Ramos (cell line): Measurements from ENCODE around the gene PSORS1C2.

Source experiments
- in situ Hi-C: fragments of 300-500 bp; cut with MboI; formaldehyde crosslinking; loops from one replicate; pipeline ENCODE4 v1.14.3; 2022; ENCODE audit warnings: low sequenced_read_pairs; ENCODE audit not compliant: unreplicated experiment

PSORS1C2 gene

DNA sequence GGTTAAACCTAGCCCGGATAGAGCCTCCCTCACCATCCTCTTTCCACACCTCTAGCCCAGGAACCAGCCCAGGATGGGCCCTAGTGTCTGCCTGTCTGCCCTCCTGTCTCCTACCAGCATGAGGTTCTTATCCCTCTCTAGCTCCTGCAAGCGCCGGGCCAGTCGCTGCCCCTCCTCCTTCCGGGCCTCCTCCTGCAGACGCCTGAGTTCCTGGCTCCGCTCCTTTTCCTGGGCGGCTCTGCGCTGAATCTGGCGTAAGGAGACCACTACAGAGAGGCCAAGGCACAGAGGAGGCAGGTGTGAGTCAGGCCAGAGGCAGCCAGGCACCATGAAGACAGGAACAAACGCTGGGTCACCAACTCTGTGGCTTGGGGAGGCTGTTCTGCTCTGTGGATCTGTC, 4.3 kb upstream of the PSORS1C2 start:
- in situ Hi-C loops = no loop called here

DNA sequence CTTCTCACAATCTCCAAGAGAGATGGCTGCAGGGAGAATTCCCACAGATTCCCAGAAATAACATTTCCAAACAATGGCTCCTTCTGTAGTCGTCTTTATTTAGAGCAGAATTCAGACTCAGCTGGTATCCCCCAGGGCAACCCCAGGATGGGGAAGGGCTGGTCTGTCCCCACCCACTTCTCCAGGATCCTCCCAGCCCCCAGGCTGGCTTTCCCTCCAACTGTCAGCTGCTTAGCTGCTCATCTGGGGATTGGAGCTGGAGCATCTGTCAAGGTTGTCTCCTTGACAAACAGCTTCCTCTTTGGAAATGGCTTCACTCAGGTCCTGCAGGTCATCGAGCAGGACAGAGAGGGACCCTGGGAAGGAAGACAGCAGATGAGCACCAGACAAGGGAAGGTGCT, 3.5 kb upstream of the PSORS1C2 start:
- in situ Hi-C loops = no loop called here

DNA sequence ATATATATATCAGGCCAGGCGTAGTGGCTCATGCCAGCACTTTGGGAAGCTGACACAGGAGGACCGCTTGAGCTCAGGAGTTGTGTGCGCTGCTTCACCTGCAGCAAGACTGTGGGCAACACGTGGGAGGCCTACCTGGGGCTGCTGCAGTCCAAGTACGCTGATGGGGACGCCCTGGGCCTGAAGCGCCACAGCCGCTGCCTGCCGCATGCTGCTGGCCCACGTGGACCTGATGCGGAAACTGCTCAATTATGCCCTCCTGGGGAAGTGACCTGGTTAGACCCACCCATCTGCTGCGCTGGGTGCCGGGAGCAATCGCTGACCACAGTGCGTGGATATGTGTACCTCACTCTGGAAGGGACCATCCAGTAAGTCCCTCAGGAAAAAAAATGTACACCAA, 1.8 kb upstream of the PSORS1C2 start:
- in situ Hi-C loops = no loop called here

DNA sequence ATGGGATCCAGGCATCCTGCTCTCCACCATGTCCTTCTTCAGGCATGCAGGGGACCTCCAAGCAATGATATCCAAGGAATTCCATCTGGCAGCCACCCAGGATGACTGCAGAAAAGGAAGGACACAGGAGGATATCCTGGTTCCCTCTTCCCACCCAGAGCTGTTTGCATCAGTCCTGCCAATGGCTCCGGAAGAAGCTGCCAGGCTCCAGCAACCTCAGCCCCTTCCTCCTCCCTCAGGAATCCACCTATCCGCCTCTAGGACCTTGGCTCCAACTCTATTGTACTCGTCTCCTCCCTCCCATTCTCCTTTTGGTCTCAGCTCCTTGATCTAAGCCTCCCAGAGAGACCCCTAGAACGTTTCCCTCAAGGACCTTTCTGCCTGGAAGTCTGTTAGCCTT, 733 bp upstream of the PSORS1C2 start:
- in situ Hi-C loops = loop anchor here (5.0 kb wide), 2 partner anchors 53 to 228 kb away; no protein-coding TSS in a partner anchor

DNA sequence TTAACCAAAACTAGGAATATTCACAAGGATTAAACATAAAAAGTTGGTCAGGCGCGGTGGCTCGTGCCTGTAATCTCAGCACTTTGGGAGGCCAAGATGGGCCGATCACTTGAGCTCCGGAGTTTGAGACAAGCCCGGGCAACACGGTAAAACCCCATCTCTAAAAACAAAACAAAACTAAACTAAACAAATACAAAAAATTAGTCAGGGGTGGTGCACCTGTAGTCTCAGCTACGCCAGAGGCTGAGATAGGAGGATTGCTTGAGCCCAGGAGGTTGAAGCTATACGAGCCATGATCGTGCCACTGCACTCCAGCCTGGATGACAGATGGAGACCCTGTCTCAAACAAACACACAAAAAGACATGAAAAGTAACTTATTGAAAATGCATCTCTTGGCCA, 3.2 kb downstream of the PSORS1C2 start:
- in situ Hi-C loops = loop anchor here (5.0 kb wide), 2 partner anchors 57 to 232 kb away; no protein-coding TSS in a partner anchor

DNA sequence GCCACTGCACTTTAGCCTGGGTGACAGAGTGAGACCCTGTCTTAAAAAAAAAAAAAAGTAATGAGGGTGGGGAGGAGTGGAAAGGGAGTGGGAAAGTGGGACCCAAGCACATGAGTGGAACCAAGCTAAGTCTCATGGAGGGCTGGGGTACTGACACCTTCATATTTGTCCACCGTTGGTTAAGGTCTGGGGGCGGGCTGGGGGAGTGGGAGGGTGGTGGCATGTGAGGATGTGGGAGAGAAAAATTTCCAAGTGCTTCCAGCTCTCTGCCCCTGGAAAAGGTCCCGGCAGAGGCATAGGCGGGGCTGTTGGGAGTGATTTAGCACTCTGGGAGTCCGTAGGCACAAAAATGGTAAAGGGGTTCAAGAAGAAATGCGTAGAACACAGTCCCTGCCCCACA, 6.1 kb downstream of the PSORS1C2 start:
- in situ Hi-C loops = no loop called here

DNA sequence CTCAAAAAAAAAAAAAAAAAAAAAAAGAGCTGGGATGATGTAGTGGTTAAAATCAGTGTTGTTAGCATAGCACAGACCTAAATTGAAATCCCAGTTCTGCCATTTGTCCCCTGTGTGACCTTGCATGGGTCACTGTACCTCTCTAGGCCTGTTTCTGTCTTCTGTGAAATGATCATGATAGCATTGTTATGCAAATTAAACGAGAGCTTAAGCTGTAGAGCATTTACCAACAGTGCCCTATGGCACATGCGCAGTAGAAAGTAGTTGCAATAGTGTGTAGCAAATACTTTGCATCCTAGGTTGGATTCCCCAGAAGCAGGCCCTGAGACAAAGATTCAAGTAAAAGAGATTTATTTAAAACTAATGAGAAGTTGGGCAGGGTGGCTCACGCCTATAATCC, 7.3 kb downstream of the PSORS1C2 start:
- in situ Hi-C loops = no loop called here

DNA sequence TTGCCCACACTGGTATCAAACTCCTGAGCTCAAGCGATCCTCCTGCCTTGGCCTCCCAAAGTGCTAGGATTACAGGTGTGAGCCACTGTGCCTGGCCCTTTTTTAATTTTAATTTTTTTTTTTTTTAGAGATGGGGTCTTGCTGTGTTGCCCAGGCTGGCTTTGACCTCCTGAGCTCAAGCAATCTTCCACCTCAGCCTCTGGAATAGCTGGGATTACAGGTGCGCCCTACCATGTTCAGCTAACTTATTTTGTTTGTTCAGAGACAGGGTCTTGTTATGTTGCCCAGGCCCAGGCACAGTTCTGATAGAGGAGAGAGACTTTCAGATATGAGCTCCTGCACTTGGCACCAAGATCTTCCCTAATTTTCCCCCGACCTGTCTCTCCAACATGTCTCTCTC, 8.1 kb downstream of the PSORS1C2 start:
- in situ Hi-C loops = no loop called here

DNA sequence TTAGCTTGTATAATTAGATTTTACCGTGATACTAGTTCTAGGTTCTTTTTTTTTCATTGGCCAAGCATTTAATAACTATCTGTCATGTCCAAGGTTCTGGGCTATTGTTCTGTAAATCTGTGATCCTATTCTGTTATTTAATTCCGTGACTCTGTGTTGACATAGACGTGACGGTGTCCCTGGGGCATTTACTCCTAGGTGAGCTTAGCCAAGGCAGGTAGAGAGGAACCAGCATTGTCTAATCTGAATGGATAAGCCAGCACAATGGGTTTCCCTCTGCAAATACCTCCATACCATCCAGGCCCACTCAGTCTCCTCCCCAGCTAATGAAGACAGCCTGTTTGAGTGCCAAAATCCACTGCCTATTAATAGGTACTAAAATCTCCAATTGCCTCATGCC, 9.7 kb downstream of the PSORS1C2 start:
- in situ Hi-C loops = no loop called here

DNA sequence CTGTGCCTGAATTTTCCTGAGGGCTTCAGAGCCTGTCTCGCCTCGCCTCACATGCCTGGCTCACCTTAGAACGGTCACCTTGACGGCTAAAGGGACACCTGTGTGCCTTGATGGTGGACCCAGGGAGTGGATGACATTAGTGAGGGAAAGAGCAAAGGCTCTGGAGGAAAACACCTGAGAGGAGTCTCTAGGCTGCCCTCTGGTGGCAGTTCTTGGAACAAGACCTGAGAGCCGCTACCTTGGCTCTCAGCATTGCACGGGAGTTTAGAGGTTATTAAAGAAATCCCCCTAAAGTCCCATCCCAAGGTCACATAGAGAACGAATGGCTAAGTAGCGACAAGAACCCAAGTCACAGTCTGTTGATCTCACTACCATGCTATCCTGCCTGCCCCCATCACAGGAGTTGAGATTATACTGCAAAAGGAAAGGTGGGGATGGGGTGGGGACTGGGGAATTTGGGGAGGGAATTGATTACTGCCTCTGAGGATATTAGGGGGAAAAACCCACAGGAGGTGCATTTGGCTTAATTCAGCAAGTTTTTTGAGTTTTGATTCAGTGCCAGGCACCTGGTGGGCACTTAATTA, 10.7 kb downstream of the PSORS1C2 start:
- in situ Hi-C loops = no loop called here

DNA sequence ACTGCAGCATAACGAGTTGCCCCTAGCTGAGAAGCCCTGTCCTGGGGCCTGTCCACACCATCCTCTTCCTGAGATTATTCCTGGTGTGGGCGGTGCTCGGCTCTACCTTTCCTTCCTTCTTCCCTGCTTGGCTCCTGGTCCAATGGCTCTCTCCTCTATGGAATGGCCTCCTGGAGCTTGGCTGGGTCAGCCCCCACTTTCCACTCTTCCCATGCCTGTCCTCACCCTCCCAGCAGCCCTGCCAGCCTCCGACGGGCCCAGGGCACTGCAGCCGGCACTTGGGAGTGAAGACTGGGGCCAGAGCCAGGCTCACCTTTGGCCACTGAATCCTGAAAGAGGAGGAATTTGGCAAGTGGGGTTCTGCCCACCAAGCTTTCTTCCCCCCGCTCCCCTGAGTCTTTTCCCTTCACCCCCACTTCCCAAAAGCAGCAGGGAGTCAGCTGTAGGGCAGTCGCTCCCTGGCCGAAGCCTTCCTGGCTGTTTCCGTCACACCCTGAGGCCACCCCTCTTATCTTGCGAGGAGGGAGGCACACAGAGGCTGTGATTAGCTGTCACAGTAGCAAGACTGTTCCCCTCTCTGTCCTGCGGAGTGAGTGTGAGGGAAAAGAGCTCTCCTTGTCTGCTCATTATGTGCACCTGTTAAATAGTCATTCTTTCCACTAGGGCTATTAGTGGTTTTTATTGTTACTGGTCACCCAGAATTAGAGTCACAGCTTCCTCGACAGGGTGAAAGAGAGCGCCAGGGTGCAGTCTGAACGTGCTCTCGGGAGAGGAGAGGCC, 12.3 kb downstream of the PSORS1C2 start:
- in situ Hi-C loops = no loop called here

DNA sequence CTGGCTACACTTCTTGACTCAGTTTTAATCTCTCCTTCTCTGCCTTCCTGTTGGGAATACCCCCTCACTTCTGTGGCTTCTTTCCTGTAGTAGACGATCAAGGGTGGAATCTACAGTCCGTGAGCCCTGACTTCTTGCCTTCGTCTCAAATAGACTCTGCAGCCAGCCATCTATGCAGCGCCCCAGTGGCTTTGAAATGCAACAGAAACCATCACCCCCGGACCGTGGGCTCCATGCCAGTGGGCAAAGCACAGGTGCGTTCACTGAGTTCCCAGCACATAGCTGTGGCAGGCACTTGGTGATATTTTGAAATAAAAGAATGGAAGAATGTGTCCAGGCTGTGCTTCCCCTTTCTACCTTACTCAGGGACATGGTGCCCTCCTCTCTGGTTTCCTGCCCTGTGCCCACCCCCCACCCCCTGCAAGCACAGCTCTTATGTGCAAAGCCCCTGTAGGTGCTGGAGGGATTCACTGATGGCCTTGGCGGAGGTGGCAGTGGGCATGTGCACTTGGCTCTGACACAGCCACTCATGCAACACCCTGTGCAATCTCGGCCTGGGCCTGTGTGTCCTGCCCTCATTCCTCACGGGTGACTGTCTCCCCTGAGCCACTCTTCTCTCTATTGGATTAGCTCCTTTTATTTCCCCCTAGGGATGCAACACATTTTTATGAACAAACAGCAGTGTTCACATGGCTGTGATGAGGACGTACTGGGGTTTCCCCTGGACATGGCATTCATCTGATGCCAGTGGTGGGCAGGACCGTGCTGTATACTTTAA, 13.1 kb downstream of the PSORS1C2 start:
- in situ Hi-C loops = no loop called here

DNA sequence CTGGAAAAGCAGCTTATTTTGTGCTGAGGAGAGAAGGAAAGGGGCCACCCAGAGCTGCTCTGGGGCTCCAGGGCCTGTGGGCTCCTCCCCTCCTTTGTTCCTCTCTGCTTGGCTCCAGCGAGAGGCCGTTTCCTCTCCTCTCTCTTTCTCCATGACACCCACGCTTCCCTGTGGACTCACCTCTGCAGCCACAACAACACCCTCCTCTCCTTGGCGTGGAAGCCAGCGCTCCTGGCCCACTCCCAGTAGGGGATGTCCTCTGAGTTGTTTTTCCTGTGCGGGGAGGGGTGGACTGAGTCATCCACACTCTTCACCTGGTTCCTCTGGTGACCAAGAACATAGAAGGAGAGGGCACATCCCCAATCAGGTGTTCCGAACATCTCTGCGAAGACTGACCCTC, 13.7 kb downstream of the PSORS1C2 start:
- in situ Hi-C loops = no loop called here

DNA sequence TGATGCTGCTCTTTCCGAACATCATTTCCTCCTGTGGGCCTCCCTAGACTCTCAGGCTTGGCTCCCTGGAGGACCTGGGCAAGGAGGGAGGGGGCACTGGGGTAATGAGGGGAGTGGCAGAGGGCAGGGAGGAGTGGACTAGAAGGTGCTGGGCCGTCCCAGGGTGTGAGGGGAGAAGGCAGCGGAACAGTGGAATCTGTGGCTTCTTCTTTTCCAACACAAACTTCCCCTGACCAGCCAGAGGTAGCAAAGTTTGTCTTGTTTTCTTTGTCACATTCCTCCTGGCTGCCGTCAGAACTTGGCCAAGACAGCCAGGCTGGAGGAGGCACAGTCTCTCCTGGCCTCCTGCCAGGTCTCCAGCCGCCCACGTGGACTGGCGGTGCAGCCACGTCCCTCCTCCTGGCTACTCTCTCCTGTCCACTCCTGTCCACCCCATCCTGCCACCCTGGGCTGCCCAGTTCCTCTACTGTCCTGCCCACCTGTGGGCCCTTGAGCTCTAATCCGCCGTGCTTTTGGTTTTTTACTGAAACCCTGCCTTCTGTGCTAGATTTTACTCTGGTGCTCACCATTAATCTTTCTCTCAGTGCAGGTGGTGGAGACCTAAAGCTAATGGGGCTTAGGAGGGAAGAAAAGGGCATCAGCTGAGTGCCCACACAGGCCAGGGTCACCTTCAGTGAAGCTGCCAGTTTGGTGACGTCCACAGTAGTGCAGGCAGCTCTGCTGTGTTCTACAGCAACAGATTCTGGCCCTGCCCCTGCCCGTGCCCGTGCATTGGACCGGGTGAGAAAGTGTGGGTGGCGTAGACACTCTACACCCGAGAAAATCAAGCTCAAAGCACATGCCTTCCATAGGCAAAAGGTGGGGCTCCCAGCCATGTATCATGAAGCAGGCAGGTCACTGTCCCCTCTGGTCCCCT, 15.8 kb downstream of the PSORS1C2 start:
- in situ Hi-C loops = no loop called here

DNA sequence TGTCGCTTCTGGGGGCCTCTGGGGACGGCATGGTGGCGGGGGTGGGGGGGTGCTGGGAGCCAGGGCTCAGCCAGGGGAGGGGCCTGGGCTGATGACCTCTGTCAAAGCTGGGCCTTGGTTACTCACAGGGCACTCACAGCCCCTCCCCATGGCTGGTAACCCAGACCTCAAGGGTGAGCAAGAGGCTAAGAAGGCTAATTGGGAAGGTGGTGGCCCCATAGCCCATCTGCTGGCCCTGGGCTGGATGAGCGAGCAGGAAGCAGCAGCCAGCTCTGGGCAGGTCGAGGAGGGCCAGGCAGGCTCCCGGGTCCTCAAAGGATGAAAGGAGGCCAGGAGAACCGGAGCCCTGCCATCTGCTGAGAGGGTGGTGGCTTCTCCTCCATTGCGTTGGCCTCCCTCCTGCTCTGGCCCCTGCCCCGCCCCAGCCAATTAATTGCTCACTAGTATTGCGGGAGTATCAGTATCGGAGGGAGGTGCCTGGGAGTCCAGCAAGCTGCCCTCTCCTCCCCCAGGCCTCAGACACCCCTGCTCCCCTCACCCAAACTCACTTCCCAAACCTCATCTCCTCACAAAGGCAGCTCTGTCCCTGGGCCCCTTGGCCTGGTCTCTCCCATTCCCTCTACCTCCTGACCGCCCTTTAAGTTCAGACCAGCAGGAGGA, 17.6 kb downstream of the PSORS1C2 start:
- in situ Hi-C loops = no loop called here

DNA sequence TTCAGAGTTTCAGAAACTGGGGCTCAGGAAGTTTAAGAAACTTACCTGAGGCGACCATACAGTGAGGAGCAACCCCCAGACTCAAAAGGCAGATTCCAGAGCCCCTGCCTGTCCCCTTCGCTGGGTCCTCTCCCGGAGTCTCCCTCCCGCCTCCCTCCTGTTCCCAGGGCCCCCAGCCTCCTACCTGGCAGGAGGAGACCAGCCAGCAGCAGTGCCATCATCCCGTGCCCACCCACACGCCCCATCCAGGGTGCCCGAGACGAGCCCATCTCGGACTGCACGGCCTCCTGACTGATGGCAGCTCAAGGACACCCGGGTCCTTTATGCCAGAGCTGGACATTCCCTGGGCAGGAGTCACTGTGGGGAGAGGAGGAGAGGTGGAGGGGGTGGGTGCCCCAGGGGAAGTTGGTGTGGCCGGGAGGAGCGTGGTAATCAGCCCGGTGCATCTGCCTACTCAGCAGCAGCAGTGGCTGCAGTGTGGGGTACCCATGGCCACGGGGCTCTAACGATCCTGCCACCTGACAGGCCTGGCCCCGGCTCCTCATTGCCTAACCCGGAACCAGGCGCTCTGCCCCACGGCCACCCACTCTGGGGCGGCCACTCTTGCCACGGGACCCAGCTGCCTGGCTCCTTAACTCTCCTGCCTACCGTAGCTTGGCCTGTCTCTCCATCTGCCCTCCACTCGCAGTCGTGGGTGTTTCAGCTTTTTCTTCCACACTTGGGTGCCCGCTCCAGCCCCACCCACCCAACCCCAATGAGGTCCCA, 18.5 kb downstream of the PSORS1C2 start, which contains the start of gene CDSN:
Gene CDSN, minus strand, starts transcription at position 296 of the 765 bp plus-strand sequence. Its CDS starts 27 bp downstream, at position 269.
- in situ Hi-C loops = no loop called here

DNA sequence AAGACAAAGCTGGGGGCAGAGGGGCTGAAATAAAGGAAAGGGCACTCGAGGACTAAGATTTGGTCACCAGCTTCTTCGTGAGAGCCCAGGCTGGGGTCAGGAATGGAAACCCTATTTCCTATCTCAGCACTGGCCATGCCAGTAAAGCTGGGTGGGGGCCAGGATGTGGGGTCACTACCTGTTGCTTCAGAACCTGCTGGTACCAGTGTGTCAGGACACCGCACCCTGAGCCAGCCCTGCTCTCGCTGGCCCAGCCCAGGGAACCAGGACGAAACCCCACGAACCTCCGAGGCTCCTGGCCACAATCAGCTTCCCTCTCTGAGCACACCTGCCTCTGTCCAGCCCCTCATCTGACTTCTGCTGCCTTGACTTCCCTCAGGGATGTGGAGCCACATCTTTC, 20.7 kb downstream of the PSORS1C2 start:
- in situ Hi-C loops = no loop called here

DNA sequence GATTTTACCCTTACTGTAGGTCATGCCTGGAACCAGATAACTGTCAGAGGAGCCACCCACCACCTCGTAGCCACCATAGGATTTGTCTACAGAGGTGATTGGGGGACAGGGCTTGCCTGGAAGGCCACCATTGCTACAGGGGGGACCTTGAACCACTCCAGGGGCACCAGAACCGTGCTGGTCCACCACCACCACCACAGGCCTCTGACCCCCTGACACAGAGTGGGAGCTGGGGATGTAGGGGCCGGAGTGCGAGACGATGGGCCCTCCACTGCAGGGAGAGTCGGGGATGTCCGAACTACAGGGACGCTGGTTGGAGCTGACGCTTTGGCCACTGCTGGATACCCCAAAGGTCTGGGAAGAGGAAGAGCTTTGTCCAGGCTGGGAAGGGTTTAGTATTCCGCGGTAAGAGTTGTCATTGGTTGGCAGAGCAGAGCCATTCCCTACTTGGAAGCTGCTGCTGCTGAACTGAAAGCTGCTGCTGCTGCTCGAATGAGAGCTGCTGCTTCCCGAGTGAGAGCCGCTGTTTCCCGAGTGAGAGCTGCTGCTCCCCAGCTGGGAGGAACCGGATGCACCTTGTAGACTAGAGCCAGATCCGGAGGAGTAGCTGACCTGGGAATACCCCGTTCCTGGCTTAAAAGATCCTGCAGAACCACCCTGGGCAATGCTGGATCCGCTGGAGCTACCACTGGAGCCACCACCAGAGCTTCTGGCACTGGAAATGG, 22.0 kb downstream of the PSORS1C2 start:
- in situ Hi-C loops = no loop called here
